Ascending aorta (tissue), 2 donors: ENCODE data around the gene SNTN. TPM values are rescaled to one million over a fixed set of nuclear protein-coding genes. Genes with fewer than 3 reads are reported as not detected.

ENCODE experiments used
- DNase-seq, 2 donors: peaks; one replicate each; pipeline ENCODE4 v3.0.0-alpha.2; 2019; ENCODE audit warnings: low spot score in 2 of 2
- H3K27ac ChIP-seq, 2 donors: fragments of 200-600 bp; sonication (generic); one replicate each; pipeline ENCODE4 v1.5.1; 2016 to 2017; ENCODE audit warnings: mild to moderate bottlenecking in 1 of 2
- H3K27me3 ChIP-seq: fragments of 200-600 bp; sonication (generic); one replicate; pipeline ENCODE4 v1.5.1; 2017
- H3K36me3 ChIP-seq, 2 donors: fragments of 200-600 bp; sonication (generic); one replicate each; pipeline ENCODE4 v1.5.1; 2016
- H3K4me1 ChIP-seq, 2 donors: fragments of 200-600 bp; sonication (generic); one replicate each; pipeline ENCODE4 v1.5.1; 2016 to 2017; ENCODE audit warnings: mild to moderate bottlenecking in 1 of 2
- H3K4me3 ChIP-seq, 2 donors: fragments of 200-600 bp; sonication (generic); one replicate each; pipeline ENCODE4 v1.5.1; 2016 to 2017; ENCODE audit warnings: mild to moderate bottlenecking in 1 of 2
- H3K9me3 ChIP-seq, 2 donors: fragments of 200-600 bp; sonication (generic); one replicate each; pipeline ENCODE4 v1.5.1; 2016
- intact Hi-C: fragments of 100-400 bp; cut with DNase I; formaldehyde crosslinking; loops from one replicate; pipeline ENCODE4 v1.15.1; 2023
- total RNA-seq: library from RNA; depleted of rRNA; stranded (reverse); fragments of >200 nt; gene quantifications from one replicate; pipeline ENCODE4 v1.1.0, GENCODE V29; 2016
- TF ChIP-seq, protein P1 (sequence below), 3 experiments: fragments of 200-600 bp in 2 of 3; fragments of 450-650 bp in 1 of 3; sonication (generic) in 2 of 3; IDR thresholded peaks; one replicate each; pipeline ENCODE4 v1.5.1; 2016 to 2019; ENCODE audit warnings: antibody characterized with exemption in 3 of 3, mild to moderate bottlenecking in 1 of 3, moderate library complexity in 1 of 3

The SNTN gene
- total RNA-seq, 1 donor from 2014 or later, result not detected

DNA sequence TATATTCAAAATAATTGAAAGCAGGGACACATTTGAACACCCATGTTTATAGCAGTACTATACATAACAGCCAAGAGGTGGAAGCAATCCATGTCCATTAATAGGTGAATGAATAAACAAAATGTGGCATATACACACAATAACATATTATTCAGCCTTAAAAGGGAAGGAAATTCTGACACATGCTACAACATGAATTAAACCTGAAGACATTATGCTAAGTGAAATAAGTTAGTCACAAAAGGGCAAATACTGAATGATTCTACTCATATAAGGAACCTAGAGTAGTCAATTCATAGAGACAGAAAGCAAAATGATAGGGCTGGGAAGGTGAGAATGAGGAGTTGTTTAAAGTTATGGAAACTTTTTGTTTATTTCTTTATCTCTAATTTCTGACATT lies 40.9 kb downstream of the SNTN start:
- no peaks in the 10 kb centered on the region for H3K9me3 ChIP-seq
- no peaks in the 10 kb centered on the region for H3K4me1 ChIP-seq
- TF ChIP-seq, protein P1, sequence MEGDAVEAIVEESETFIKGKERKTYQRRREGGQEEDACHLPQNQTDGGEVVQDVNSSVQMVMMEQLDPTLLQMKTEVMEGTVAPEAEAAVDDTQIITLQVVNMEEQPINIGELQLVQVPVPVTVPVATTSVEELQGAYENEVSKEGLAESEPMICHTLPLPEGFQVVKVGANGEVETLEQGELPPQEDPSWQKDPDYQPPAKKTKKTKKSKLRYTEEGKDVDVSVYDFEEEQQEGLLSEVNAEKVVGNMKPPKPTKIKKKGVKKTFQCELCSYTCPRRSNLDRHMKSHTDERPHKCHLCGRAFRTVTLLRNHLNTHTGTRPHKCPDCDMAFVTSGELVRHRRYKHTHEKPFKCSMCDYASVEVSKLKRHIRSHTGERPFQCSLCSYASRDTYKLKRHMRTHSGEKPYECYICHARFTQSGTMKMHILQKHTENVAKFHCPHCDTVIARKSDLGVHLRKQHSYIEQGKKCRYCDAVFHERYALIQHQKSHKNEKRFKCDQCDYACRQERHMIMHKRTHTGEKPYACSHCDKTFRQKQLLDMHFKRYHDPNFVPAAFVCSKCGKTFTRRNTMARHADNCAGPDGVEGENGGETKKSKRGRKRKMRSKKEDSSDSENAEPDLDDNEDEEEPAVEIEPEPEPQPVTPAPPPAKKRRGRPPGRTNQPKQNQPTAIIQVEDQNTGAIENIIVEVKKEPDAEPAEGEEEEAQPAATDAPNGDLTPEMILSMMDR (IDR thresholded peaks at IDR 0.05), result no peak
- no peak for DNase-seq
- H3K4me3 ChIP-seq, result no peak overlapping the region
- no peaks in the 10 kb centered on the region for H3K27me3 ChIP-seq
- H3K36me3 ChIP-seq, result no peaks in the 10 kb centered on the region
- H3K27ac ChIP-seq, result no peak overlapping the region
- intact Hi-C loops, result no loop called here

DNA sequence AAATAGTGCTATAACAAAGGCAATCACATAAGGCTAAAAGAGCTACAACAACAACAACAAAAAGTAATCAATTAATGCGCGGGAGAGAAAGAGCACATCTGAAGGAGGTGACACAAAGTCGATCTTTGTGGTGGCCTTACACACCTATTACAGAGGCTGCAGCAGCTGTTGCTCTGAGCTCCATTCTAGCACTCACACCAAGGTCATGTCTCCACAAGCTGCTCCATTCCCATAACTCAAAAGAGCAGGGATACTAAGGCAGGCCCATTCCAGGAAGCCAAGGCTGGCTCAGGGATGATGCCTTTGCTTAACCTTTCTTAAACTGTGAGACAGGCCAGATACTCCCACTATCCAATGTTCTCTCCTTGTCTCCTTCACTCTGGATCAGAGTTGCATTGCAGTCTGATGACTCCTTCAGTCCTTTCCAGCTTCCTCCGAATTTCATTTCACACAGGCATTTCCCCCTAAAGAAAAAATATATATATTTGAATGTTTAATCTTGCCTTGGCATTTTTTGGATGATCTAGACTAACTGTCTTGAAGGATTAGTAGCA lies 52.7 kb downstream of the SNTN start:
- intact Hi-C loops, result no loop called here
- no peak overlapping the region for H3K4me3 ChIP-seq
- H3K27me3 ChIP-seq, result no peaks in the 10 kb centered on the region
- no peaks in the 10 kb centered on the region for H3K36me3 ChIP-seq
- DNase-seq, result no peak
- no peak overlapping the region for H3K27ac ChIP-seq
- H3K9me3 ChIP-seq, result no peaks in the 10 kb centered on the region
- TF ChIP-seq, protein P1 (IDR thresholded peaks at IDR 0.05), result no peak
- no peaks in the 10 kb centered on the region for H3K4me1 ChIP-seq

- H3K4me3 ChIP-seq, result no peak overlapping the region
- TF ChIP-seq, protein P1 (IDR thresholded peaks at IDR 0.05), result no peak
- no peaks in the 10 kb centered on the region for H3K4me1 ChIP-seq
- no peaks in the 10 kb centered on the region for H3K27me3 ChIP-seq
- H3K27ac ChIP-seq, result no peak overlapping the region
- intact Hi-C loops, result no loop called here
- no peaks in the 10 kb centered on the region for H3K9me3 ChIP-seq
- no peaks in the 10 kb centered on the region for H3K36me3 ChIP-seq
- DNase-seq, result no peak
These were observed 54.0 kb downstream of the SNTN start for GRCh38 chr3:63706321-63707085.

DNA sequence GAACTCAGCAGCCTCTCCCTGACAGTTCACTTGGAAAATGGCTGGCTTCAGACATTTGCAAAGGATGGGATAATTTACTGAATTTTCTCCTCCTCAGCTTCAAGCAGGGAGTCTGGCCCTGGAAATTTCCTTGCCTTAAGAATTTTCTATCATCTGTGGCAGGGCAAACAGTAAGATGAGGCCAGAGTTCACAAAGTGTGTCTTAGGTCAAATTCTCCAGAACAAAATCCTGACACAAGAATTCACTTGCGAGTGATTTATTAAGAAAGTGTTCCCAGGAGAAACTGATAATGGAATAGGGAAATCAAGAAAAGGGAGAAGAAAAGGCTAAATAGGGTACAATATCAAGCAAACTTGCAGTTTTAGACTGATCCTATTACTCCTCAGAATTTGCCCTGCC lies 55.3 kb downstream of the SNTN start:
- H3K27me3 ChIP-seq, result no peaks in the 10 kb centered on the region
- no peaks in the 10 kb centered on the region for H3K9me3 ChIP-seq
- intact Hi-C loops, result no loop called here
- DNase-seq, result no peak
- H3K4me1 ChIP-seq, result no peaks in the 10 kb centered on the region
- TF ChIP-seq, protein P1 (IDR thresholded peaks at IDR 0.05), result no peak
- no peaks in the 10 kb centered on the region for H3K36me3 ChIP-seq
- no peak overlapping the region for H3K27ac ChIP-seq
- H3K4me3 ChIP-seq, result no peak overlapping the region

- Histone ChIP-seq H3K27ac (no peak overlapping the region), H3K27me3 (no peaks in the 10 kb centered on the region), H3K36me3 (no peaks in the 10 kb centered on the region), H3K9me3 (no peaks in the 10 kb centered on the region), H3K4me3 (no peak overlapping the region), H3K4me1 (no peaks in the 10 kb centered on the region)
- TF ChIP-seq, protein P1 (IDR thresholded peaks at IDR 0.05), result no peak
- DNase-seq, result no peak
- intact Hi-C loops, result no loop called here
These were observed 57.1 kb downstream of the SNTN start for GRCh38 chr3:63709576-63709975.

Other genes with a start within 250 kb of the SNTN start
- not detected for gene C3orf49, start 166.6 kb downstream of the SNTN start, total RNA-seq
- gene THOC7, start 211.1 kb downstream of the SNTN start, total RNA-seq, result 13.8 TPM
- 13.2 TPM for gene ATXN7, start 211.2 kb downstream of the SNTN start, total RNA-seq